GM18861 (cell line): ENCODE results near the gene MTHFR.

Experiments
- ATAC-seq: cut with Tn5 transposase; IDR thresholded peaks from one replicate; pipeline ENCODE4 v1.9.1; 2021; ENCODE audit not compliant: unreplicated experiment

Gene MTHFR

GRCh38 chr1:11783556-11783955 is 22.2 kb downstream of the MTHFR start:
- no peak for ATAC-seq

GRCh38 chr1:11782127-11782708 is 23.5 kb downstream of the MTHFR start:
- no peak for ATAC-seq

GRCh38 chr1:11781297-11781696 is 24.5 kb downstream of the MTHFR start:
- no peak for ATAC-seq

GRCh38 chr1:11780380-11781147 is 25.2 kb downstream of the MTHFR start:
- ATAC-seq = no peak

GRCh38 chr1:11779715-11780379 is 25.9 kb downstream of the MTHFR start:
- ATAC-seq = no peak

- ATAC-seq = no peak
Measured at GRCh38 chr1:11778844-11779623, 26.7 kb downstream of the MTHFR start.

GRCh38 chr1:11778336-11778735 is 27.4 kb downstream of the MTHFR start:
- no peak for ATAC-seq

- ATAC-seq = no peak
Measured at GRCh38 chr1:11777658-11778322, 28.0 kb downstream of the MTHFR start.

- ATAC-seq = no peak
Measured at GRCh38 chr1:11774753-11775152, 31.0 kb downstream of the MTHFR start.

GRCh38 chr1:11772458-11772857 is 33.3 kb downstream of the MTHFR start:
- ATAC-seq = no peak

- no peak for ATAC-seq
Measured at GRCh38 chr1:11771481-11772043, 34.2 kb downstream of the MTHFR start.

GRCh38 chr1:11770011-11770410 is 35.8 kb downstream of the MTHFR start:
- no peak for ATAC-seq

GRCh38 chr1:11769274-11769673 is 36.5 kb downstream of the MTHFR start:
- no peak for ATAC-seq

- ATAC-seq = no peak
Measured at GRCh38 chr1:11768821-11769220, 36.9 kb downstream of the MTHFR start.

GRCh38 chr1:11767922-11768704 is 37.7 kb downstream of the MTHFR start:
- no peak for ATAC-seq

GRCh38 chr1:11766429-11766776 is 39.4 kb downstream of the MTHFR start:
- ATAC-seq = no peak

- no peak for ATAC-seq
Measured at GRCh38 chr1:11765661-11766428, 39.9 kb downstream of the MTHFR start.

GRCh38 chr1:11764519-11764918 is 41.2 kb downstream of the MTHFR start:
- no peak for ATAC-seq

GRCh38 chr1:11764115-11764514 is 41.6 kb downstream of the MTHFR start:
- ATAC-seq = no peak
